B cell (primary cell): ENCODE results near the gene TSPAN9. TPM values are rescaled to one million over a fixed set of nuclear protein-coding genes. Genes with fewer than 3 reads are reported as not detected.

ENCODE experiments used
- ATAC-seq: fragments of 200-7000 bp; cut with Tn5 transposase; one replicate; pipeline ENCODE4 v1.10.0; 2021; ENCODE audit warnings: low read depth, mild to moderate bottlenecking, moderate number of reproducible peaks, moderate library complexity
- CTCF ChIA-PET: fragments of 350-600 bp; sonication (Branson Sonifier 250); formaldehyde crosslinking; loops from one replicate; lab custom pipeline; 2021; ENCODE audit warnings: antibody characterized with exemption, inconsistent platforms; lab: Charles Lee
- POLR2A ChIA-PET: fragments of 350-600 bp; sonication (Branson Sonifier 250); formaldehyde crosslinking; loops from one replicate; lab custom pipeline; 2021; ENCODE audit warnings: antibody characterized with exemption; lab: Charles Lee
- DNase-seq: peaks from one replicate; pipeline ENCODE4 v3.0.0; 2013
- H2AFZ ChIP-seq: 2 replicates; pipeline ENCODE4 v1.6.1; 2012; ENCODE audit warnings: mild to moderate bottlenecking, low read depth, low read length; ENCODE audit not compliant: insufficient read depth, poor library complexity, severe bottlenecking
- H3K27ac ChIP-seq, 2 donors: 1 replicate in 1 of 2; 2 replicates in 1 of 2; pipeline ENCODE4 v1.5.1; 2012 to 2013; ENCODE audit warnings: low read length in 2 of 2, mild to moderate bottlenecking in 2 of 2, moderate library complexity in 1 of 2
- H3K27me3 ChIP-seq, 4 experiments: fragments of 200-600 bp in 1 of 4; sonication (generic) in 1 of 4; replicated peaks in 1 of 4; 1 replicate in 2 of 4; 2 replicates in 2 of 4; pipeline versions ENCODE4 v1.6.1 to v1.7.0; 2013 to 2016; ENCODE audit warnings: low read length in 3 of 4, mild to moderate bottlenecking in 2 of 4, mixed read lengths in 1 of 4, moderate library complexity in 1 of 4; ENCODE audit not compliant: insufficient read depth in 4 of 4, control insufficient read depth in 3 of 4; ENCODE audit errors: control extremely low read depth in 1 of 4
- H3K36me3 ChIP-seq, 2 experiments: replicated peaks in 1 of 2; 1 replicate in 1 of 2; 2 replicates in 1 of 2; pipeline versions ENCODE4 v1.6.1 to v1.7.1; 2013; ENCODE audit warnings: low read length in 1 of 2; ENCODE audit not compliant: insufficient read depth in 2 of 2, control insufficient read depth in 1 of 2; ENCODE audit errors: control extremely low read depth in 1 of 2, extremely low read depth in 1 of 2
- H3K4me1 ChIP-seq, 2 donors: fragments of 200-600 bp in 1 of 2; sonication (generic) in 1 of 2; 1 replicate in 1 of 2; 2 replicates in 1 of 2; pipeline versions ENCODE4 v1.5.1 to v1.6.1; 2013 to 2017; ENCODE audit warnings: low read length in 2 of 2; ENCODE audit not compliant: control insufficient read depth in 2 of 2, insufficient read depth in 2 of 2
- H3K4me2 ChIP-seq: replicated peaks from 2 replicates; pipeline ENCODE3; 2012; ENCODE audit warnings: mild to moderate bottlenecking, low read depth, low read length; ENCODE audit not compliant: poor library complexity, severe bottlenecking
- H3K4me3 ChIP-seq, 5 experiments: fragments of 200-600 bp in 1 of 5; sonication (generic) in 1 of 5; 1 replicate in 3 of 5; 2 replicates in 2 of 5; pipeline versions ENCODE4 v1.5.1 to v1.7.0; 2011 to 2016; ENCODE audit warnings: low read length in 4 of 5, mild to moderate bottlenecking in 4 of 5, low read depth in 2 of 5, control low read depth in 1 of 5, moderate library complexity in 1 of 5; ENCODE audit not compliant: insufficient read depth in 1 of 5; ENCODE audit errors: control extremely low read depth in 1 of 5, extremely low read depth in 1 of 5
- H3K79me2 ChIP-seq: fragments of 200-600 bp; sonication (generic); one replicate; pipeline ENCODE4 v1.6.0; 2016; ENCODE audit warnings: low read length; ENCODE audit not compliant: control insufficient read depth, insufficient read depth
- H3K9ac ChIP-seq: fragments of 200-600 bp; sonication (generic); 2 replicates; pipeline ENCODE4 v1.6.1; 2017; ENCODE audit warnings: mild to moderate bottlenecking, low read length, moderate library complexity
- H3K9me3 ChIP-seq, 3 donors: one replicate each; pipeline versions ENCODE4 v1.6.1 to v1.7.1; 2013; ENCODE audit warnings: low read length in 2 of 3; ENCODE audit not compliant: control insufficient read depth in 2 of 3, insufficient read depth in 1 of 3; ENCODE audit errors: control extremely low read depth in 1 of 3
- H4K20me1 ChIP-seq: 2 replicates; pipeline ENCODE4 v1.6.0; 2012; ENCODE audit warnings: mild to moderate bottlenecking, low read length; ENCODE audit not compliant: insufficient read depth, control insufficient read depth, poor library complexity, severe bottlenecking
- H3K27ac Mint-ChIP-seq: one replicate; pipeline ENCODE4 v1.8.0; 2021; ENCODE audit warnings: mixed read lengths
- H3K27me3 Mint-ChIP-seq: one replicate; pipeline ENCODE4 v1.8.0; 2021; ENCODE audit warnings: mixed read lengths
- H3K4me1 Mint-ChIP-seq: one replicate; pipeline ENCODE4 v1.8.0; 2021; ENCODE audit warnings: mixed read lengths
- H3K4me3 Mint-ChIP-seq: one replicate; pipeline ENCODE4 v1.8.0; 2021; ENCODE audit warnings: mixed read lengths
- H3K9me3 Mint-ChIP-seq: one replicate; pipeline ENCODE4 v1.8.0; 2022; ENCODE audit warnings: mixed read lengths; ENCODE audit not compliant: insufficient read depth
- CTCF ChIP-seq: fragments of 200-600 bp; IDR thresholded peaks from one replicate; pipeline ENCODE4 v1.8.0; 2022; ENCODE audit warnings: antibody characterized with exemption, mild to moderate bottlenecking
- EZH2 ChIP-seq: IDR thresholded peaks from 2 replicates; pipeline ENCODE4 v1.6.1; 2012; ENCODE audit warnings: borderline replicate concordance, low read depth, mild to moderate bottlenecking, moderate library complexity, low read length; ENCODE audit not compliant: insufficient read depth, poor library complexity, severe bottlenecking
- WGBS: methylation state at CpG from one replicate; pipeline ENCODE4 v1.1.5; 2013; ENCODE audit warnings: missing lambda C conversion rate; ENCODE audit not compliant: insufficient coverage; 5-methylcytosine and 5-hydroxymethylcytosine counted together
- intact Hi-C: fragments of 100-400 bp; cut with micrococcal nuclease; formaldehyde crosslinking; loops from one replicate; pipeline ENCODE4 v1.10.0; 2022
- polyA plus RNA-seq: library from polyadenylated mRNA; depleted of rRNA; stranded (reverse); fragments of >200 nt; gene quantifications from 2 replicates; pipeline ENCODE4 v1.2.3, GENCODE V29; 2012
- total RNA-seq, 2 donors: library from RNA; stranded (reverse); fragments of 120-200 nt in 1 of 2; gene quantifications; 1 replicate in 1 of 2; 2 replicates in 1 of 2; pipeline versions ENCODE4 v1.2.3 to v1.2.4, GENCODE V29; 2013 to 2022

Gene TSPAN9
- total and polyA plus RNA-seq, 2 donors (not counting 1 experiment from before 2014, with no cell fraction given) = 0.15 to 0.37 TPM

DNA sequence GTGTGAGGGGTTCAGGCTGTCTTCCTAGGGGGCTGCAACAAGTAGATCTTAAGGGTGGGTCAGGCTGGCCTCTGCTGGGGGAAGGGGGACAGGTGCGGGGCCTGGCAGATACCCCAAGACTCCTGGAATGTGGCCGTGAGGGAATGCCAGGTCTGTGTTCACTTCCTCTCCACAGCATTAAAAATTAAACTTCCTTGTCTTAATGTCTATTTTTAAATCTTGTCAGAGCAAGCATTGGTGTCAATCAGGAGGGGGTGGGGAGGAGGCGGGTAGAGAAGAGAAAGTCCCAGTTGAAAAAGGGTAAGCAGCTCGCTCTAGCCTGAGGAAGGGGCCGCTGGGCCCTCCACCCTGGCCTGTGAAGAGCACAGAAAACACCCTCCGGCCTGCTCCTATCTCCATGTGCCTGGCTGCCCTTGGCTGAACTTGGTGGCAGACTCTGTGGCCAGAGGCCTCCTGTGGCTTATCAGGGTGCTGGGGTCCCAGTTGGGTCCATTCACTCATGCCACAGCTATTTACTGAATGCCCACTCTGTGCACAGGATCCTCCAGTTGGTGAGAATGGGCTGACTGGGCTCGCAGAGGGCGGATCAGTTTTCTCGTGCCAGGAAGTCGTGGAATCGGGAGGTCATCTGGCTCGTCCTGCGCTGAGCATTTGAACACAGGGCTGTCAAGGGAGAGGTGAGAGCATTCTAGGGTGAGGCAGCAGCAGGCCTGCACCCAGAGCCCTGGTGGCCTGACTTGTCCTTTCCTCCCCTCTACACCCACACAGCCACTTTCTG is 128.8 kb downstream of the TSPAN9 start:
- peaks cover 3 to 19% of the 10 kb centered on the region in 2 donors for H3K4me1 ChIP-seq
- whole genome bisulfite sequencing = 91% methylated on average over 11 of the region's 13 CpGs
- no peaks in the 10 kb centered on the region for H3K9me3 ChIP-seq
- intact Hi-C loops = no loop called here
- POLR2A ChIA-PET = no interaction called here
- no peak overlapping the region for H2AFZ ChIP-seq
- TF ChIP-seq CTCF (no peak), EZH2 (no peak)
- CTCF ChIA-PET = interaction anchor here (0.8 to 1.2 kb wide), 2 partner anchors 29 to 133 kb away, joined by 3 read pairs; no protein-coding TSS in a partner anchor
- H3K4me3 ChIP-seq = no peak overlapping the region
- Mint-ChIP-seq H3K27ac (no peak overlapping the region), H3K4me1 (peaks cover 4% of the 10 kb centered on the region), H3K9me3 (no peaks in the 10 kb centered on the region), H3K4me3 (no peak overlapping the region), H3K27me3 (peaks cover 37% of the 10 kb centered on the region)
- H3K27ac ChIP-seq = no peak overlapping the region
- H3K36me3 ChIP-seq = no peaks in the 10 kb centered on the region
- peaks cover 0 to 31% (median 16%) of the 10 kb centered on the region in 4 experiments for H3K27me3 ChIP-seq
- H3K9ac ChIP-seq = no peak overlapping the region
- H4K20me1 ChIP-seq = no peaks in the 10 kb centered on the region
- ATAC-seq (no peak), DNase-seq (no peak)
- H3K79me2 ChIP-seq = no peaks in the 10 kb centered on the region
- H3K4me2 ChIP-seq = no peak overlapping the region

DNA sequence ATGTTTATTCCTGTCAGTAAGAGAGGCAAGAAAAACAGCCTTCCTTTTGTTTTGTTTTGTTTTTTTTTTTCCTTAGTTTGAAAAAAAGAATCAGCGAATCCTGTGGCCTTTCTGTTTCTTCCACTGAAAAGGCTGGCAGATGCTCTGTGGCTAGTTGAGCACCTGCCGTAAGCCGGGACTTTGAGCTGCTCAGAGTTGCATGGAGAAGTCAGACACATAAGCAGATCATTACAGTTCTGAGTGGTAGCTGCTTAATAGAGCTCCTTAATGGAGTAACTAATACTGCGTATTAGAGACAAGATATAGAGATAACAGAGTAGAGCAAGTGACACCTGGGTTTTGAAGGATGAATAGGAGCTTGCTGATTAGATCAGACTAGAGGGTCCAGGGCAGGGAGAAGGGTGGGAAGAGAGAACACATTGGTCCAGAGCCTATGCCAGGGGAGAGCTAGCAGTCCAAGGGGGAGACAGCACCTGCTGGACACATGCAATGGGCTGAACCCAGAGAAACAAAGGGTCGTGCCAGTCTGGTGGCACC is 129.4 kb downstream of the TSPAN9 start:
- ChIA-PET POLR2A (no interaction called here), CTCF (interaction anchor here (0.8 kb wide), 1 partner anchor 29 kb away, joined by 3 read pairs; no protein-coding TSS in a partner anchor)
- H3K9me3 ChIP-seq = no peaks in the 10 kb centered on the region
- ATAC-seq = no peak
- 94% methylated on average over 4 of the region's 5 CpGs for WGBS
- no peaks in the 10 kb centered on the region for H3K79me2 ChIP-seq
- no peak overlapping the region for H2AFZ ChIP-seq
- Mint-ChIP-seq H3K27me3 (peaks cover 30% of the 10 kb centered on the region), H3K4me3 (no peak overlapping the region), H3K9me3 (no peaks in the 10 kb centered on the region), H3K4me1 (no peaks in the 10 kb centered on the region), H3K27ac (no peak overlapping the region)
- peaks cover 0 to 24% (median 11%) of the 10 kb centered on the region in 4 experiments for H3K27me3 ChIP-seq
- H3K4me1 ChIP-seq = peaks cover 0 to 12% of the 10 kb centered on the region in 2 donors
- no peak for DNase-seq
- TF ChIP-seq CTCF (no peak), EZH2 (no peak)
- no peak overlapping the region for H3K4me2 ChIP-seq
- intact Hi-C loops = no loop called here
- H3K36me3 ChIP-seq = no peaks in the 10 kb centered on the region
- H3K4me3 ChIP-seq = no peak overlapping the region
- no peak overlapping the region for H3K27ac ChIP-seq
- H4K20me1 ChIP-seq = no peaks in the 10 kb centered on the region
- no peak overlapping the region for H3K9ac ChIP-seq
